ENCODE measurements around the gene ZNF213.
A peak's percentile ranks its signal among the peaks of the same experiment; 100 is the strongest.

ZNF213 gene

DNA sequence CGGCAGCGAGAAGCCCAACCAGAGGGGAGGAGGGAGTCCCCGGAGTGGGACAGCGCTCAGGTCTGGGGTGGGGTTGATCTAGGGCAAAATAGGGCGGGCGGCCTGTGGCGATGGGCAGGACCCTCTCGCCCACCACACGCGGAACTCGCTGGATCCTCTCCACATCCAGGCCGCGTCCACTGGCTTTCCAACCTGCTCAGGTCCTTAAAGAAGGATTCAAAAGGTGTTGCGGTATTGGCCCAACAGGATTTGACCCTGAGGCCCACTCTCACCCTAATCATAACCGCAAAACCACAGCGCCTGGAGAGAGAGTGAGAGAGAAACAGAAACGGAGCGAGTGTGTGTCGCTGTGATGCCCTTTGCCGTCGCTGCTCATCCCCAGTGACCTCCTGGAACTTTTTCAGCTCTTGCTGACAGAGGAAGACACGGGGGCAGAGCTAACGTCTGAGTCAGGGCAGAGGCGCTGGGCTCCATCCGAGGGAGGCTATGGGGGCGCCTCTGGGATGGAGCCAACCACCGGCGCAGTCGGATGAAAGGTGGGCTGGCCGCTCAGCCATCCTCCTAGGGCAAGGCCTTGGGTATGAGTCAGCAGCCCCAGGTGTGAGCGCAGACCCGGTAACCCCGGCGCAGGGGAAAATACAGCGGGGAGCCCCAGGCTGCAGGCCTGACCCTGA lies 36.5 kb downstream of the ZNF213 start:
- TF ChIP-seq, protein P1, sequence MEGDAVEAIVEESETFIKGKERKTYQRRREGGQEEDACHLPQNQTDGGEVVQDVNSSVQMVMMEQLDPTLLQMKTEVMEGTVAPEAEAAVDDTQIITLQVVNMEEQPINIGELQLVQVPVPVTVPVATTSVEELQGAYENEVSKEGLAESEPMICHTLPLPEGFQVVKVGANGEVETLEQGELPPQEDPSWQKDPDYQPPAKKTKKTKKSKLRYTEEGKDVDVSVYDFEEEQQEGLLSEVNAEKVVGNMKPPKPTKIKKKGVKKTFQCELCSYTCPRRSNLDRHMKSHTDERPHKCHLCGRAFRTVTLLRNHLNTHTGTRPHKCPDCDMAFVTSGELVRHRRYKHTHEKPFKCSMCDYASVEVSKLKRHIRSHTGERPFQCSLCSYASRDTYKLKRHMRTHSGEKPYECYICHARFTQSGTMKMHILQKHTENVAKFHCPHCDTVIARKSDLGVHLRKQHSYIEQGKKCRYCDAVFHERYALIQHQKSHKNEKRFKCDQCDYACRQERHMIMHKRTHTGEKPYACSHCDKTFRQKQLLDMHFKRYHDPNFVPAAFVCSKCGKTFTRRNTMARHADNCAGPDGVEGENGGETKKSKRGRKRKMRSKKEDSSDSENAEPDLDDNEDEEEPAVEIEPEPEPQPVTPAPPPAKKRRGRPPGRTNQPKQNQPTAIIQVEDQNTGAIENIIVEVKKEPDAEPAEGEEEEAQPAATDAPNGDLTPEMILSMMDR (IDR thresholded peaks at IDR 0.05; ENCODE audit: borderline replicate concordance, control extremely low read depth, extremely low read depth, insufficient read depth, missing control alignments) = no peak
- DNase-seq (ENCODE audit: low spot score) = peak; percentile 77
- in situ Hi-C loops (cut with MboI; ENCODE audit: low sequenced_read_pairs, unreplicated experiment) = no loop called here

DNA sequence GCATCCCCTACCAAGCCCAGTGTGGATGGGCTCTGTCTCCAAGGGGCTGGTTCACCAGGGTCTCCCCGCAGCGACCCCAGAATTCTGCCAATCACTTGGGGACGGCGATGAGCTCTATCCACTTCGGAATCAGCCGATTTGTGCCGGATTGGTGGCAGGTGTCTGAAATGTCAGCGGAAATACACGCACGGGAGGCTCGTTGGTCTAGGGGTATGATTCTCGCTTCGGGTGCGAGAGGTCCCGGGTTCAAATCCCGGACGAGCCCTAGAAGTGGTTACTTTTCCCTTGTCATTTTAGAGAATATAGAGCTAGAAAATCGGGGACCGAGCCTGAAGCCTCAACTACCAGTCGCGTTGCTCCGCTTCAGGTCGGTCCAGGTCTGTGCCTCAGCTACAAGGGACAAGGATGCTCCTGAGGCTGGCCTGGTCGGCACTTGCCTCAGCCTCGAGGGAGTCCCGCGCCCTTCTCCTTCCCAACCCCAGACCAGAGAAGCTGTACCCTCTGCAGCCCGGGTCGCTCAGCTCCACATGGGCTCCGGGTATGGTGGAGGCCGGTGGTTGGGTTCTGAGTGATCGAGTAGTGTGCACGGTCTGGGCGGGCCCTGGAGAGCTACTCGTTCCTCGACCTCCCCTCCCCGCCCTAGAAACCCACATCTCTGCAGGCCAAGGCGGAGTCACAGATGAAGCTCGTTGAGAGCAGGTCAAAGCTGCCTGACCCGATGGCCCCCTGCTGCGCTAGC lies 37.2 kb downstream of the ZNF213 start:
- no peak for DNase-seq (ENCODE audit: low spot score)
- TF ChIP-seq, protein P1 (IDR thresholded peaks at IDR 0.05; ENCODE audit: borderline replicate concordance, control extremely low read depth, extremely low read depth, insufficient read depth, missing control alignments) = no peak
- in situ Hi-C loops (cut with MboI; ENCODE audit: low sequenced_read_pairs, unreplicated experiment) = no loop called here

DNA sequence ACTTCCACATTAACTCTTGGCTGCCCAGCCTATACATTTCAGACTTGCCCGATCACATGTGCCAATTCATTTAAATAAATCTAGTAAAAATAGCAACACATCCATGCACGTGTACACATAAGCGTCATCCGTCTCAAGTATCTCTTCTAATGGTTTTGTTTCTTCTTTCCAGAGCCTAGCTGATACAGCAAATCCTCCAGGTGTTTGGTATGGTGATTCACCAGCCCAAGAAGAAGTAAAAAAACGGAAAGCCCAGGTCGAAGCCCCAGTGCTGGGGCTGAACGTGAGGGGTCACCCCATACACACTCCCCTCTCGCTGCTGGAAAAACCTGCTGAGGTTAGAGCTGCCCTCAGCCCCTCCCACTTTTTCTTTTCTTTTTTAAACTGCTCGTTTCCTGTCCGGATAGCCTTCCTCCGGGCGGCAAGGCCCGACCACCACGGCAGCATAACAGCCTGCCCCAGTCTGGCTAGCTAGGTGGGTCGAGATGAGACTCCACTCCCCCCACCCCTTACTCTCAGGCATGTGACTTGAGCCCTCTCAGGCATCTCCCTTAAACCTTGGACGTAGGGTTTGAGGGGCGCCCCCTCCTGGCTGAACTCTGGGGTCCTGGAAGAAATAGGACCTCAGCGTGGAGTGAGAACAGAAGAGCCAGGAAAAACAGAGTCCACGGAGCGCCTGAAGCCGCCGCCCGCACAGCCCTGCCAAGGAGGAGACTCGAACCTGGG lies 39.2 kb downstream of the ZNF213 start:
- peak; percentile 68 for DNase-seq (ENCODE audit: low spot score)

DNA sequence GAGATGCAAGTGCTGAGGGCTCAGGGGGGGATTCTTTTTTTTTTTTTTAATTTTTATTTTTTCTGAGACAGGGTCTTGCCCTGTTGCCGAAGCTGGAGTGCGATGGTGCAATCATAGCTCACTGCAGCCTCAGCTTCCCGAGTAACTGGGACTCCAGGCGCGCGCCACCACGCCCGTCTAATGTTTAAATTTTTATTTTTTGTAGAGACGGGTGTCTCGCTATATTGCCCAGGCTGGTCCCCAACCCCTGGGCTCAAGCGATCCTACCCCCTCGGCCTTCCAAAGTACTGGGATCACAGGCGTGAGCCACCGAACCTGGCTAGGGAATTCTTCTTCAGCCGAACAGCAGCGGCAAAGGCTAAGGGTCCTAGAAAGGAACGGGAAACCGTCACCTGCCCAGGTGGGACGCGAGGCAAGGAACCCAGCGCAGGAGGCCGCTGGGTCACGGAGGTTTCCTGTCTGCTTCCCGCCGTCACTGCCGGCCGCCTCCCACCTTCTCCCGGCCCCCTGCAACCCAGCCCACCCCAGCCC lies 39.9 kb downstream of the ZNF213 start:
- TF ChIP-seq, protein P1 (IDR thresholded peaks at IDR 0.05; ENCODE audit: borderline replicate concordance, control extremely low read depth, extremely low read depth, insufficient read depth, missing control alignments) = no peak
- in situ Hi-C loops (cut with MboI; ENCODE audit: low sequenced_read_pairs, unreplicated experiment) = no loop called here
- DNase-seq (ENCODE audit: low spot score) = no peak

More for the DNA sequence above, 39.2 kb downstream of the ZNF213 start:
- in situ Hi-C loops (cut with MboI; ENCODE audit: low sequenced_read_pairs, unreplicated experiment) = no loop called here
- TF ChIP-seq, protein P1 (IDR thresholded peaks at IDR 0.05; ENCODE audit: borderline replicate concordance, control extremely low read depth, extremely low read depth, insufficient read depth, missing control alignments) = peak; percentile 48

DNA sequence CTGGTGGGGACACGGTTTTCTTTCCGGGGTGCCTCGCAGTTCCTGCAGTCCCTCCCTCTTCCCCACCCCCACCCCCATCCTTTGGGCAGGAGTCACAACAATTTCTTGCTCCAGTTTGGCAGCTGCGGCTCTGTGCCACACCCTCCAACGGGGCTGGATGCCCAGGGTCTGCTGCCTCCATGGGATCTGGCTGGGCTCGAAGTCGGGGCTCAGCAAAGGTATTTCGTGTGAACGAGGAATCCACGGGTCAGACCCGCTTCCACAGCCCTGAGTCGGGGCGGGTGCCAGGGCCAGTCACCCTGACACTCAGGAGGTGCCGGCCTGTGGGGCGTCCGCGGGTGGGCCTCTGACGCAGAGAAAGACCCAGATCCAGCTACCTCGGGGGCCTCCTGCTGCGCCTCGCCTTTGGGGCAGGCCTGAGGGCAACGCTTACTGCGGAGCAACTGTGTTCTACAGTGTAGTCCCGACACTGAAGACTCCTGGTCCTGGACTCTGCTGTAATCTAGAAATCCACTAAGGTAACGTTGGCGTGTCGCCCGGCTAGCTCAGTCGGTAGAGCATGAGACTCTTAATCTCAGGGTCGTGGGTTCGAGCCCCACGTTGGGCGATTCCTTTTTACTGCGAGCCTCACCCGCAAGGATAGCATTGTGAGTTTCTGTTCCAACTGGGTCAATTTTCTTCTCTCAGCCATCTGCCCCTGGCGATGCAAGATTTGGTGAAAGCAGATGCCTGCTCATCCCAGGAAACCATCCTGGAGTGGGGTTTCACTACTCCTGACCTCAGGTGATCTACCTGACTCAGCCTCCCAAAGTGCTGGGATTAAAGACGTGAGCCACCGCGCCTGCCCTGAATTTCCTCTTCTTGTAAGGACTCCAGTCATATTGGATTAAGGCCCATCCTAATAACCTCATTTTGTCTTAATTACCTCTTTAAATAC lies 40.6 kb downstream of the ZNF213 start:
- in situ Hi-C loops (cut with MboI; ENCODE audit: low sequenced_read_pairs, unreplicated experiment) = no loop called here
- TF ChIP-seq, protein P1 (IDR thresholded peaks at IDR 0.05; ENCODE audit: borderline replicate concordance, control extremely low read depth, extremely low read depth, insufficient read depth, missing control alignments) = no peak
- peak; percentile 52 for DNase-seq (ENCODE audit: low spot score)
